CD4-positive, alpha-beta memory T cell (primary cell): ENCODE measurements around the gene GPR143. TPM values are rescaled to one million over a fixed set of nuclear protein-coding genes. Genes with fewer than 3 reads are reported as not detected.

Experiments
- CTCF ChIA-PET: fragments of 350-600 bp; sonication (Branson Sonifier 250); formaldehyde crosslinking; loops from one replicate; lab custom pipeline; 2021; ENCODE audit warnings: inconsistent platforms; ENCODE audit not compliant: partially characterized antibody; lab: Charles Lee
- POLR2A ChIA-PET: fragments of 350-600 bp; sonication (Branson Sonifier 250); formaldehyde crosslinking; loops from one replicate; lab custom pipeline; 2021; ENCODE audit not compliant: partially characterized antibody; lab: Charles Lee
- DNase-seq, 5 donors: peaks; one replicate each; pipeline versions ENCODE4 v3.0.0 to v3.0.0-alpha.2; 2020 to 2022; ENCODE audit warnings: mixed read lengths in 1 of 5
- H3K27ac ChIP-seq: one replicate; pipeline ENCODE4 v1.7.0; 2013; ENCODE audit warnings: low read depth, low read length
- H3K27me3 ChIP-seq: 2 replicates; pipeline ENCODE4 v1.7.0; 2013; ENCODE audit warnings: mild to moderate bottlenecking, low read length, moderate library complexity; ENCODE audit not compliant: insufficient read depth
- H3K36me3 ChIP-seq: 2 replicates; pipeline ENCODE4 v1.7.0; 2013; ENCODE audit warnings: mild to moderate bottlenecking, low read length, moderate library complexity; ENCODE audit not compliant: insufficient read depth
- H3K4me1 ChIP-seq: 2 replicates; pipeline ENCODE4 v1.7.0; 2013; ENCODE audit warnings: mild to moderate bottlenecking, low read length, moderate library complexity; ENCODE audit not compliant: insufficient read depth
- H3K4me3 ChIP-seq, 2 donors: one replicate each; pipeline ENCODE4 v1.7.0; 2013; ENCODE audit warnings: low read length in 2 of 2, mild to moderate bottlenecking in 1 of 2
- H3K9me3 ChIP-seq, 2 donors: one replicate each; pipeline ENCODE4 v1.7.0; 2013; ENCODE audit warnings: low read length in 2 of 2, control low read depth in 1 of 2; ENCODE audit not compliant: control insufficient read depth in 1 of 2
- H3K27ac Mint-ChIP-seq, 7 donors: one replicate each; pipeline ENCODE4 v1.8.0; 2020 to 2021; ENCODE audit warnings: mixed read lengths in 7 of 7, mild to moderate bottlenecking in 6 of 7, inconsistent platforms in 3 of 7, moderate library complexity in 3 of 7
- H3K27me3 Mint-ChIP-seq, 2 donors: one replicate each; pipeline ENCODE4 v1.8.0; 2020 to 2021; ENCODE audit warnings: mixed read lengths in 2 of 2
- H3K36me3 Mint-ChIP-seq, 2 donors: one replicate each; pipeline ENCODE4 v1.8.0; 2020 to 2021; ENCODE audit warnings: mixed read lengths in 2 of 2, inconsistent platforms in 1 of 2, mild to moderate bottlenecking in 1 of 2
- H3K4me1 Mint-ChIP-seq, 4 donors: one replicate each; pipeline ENCODE4 v1.8.0; 2020 to 2021; ENCODE audit warnings: mixed read lengths in 4 of 4, mild to moderate bottlenecking in 1 of 4
- H3K4me3 Mint-ChIP-seq, 8 donors: one replicate each; pipeline ENCODE4 v1.8.0; 2020 to 2021; ENCODE audit warnings: mixed read lengths in 8 of 8, mild to moderate bottlenecking in 7 of 8, moderate library complexity in 6 of 8, inconsistent platforms in 3 of 8
- H3K9me3 Mint-ChIP-seq, 8 donors: one replicate each; pipeline ENCODE4 v1.8.0; 2020 to 2021; ENCODE audit warnings: mixed read lengths in 8 of 8, mild to moderate bottlenecking in 5 of 8, inconsistent platforms in 3 of 8, moderate library complexity in 1 of 8
- intact Hi-C: fragments of 100-400 bp; cut with micrococcal nuclease; formaldehyde crosslinking; loops from one replicate; pipeline ENCODE4 v1.15.1; 2023
- polyA plus RNA-seq, 2 donors: library from polyadenylated mRNA; unstranded; fragments of 300-500 nt; fragmentation: Illumina TruSeq; gene quantifications; one replicate each; pipeline ENCODE4 v1.2.3, GENCODE V29; 2021
- total RNA-seq, 2 experiments: library from RNA; stranded (reverse); gene quantifications; one replicate each; pipeline ENCODE4 v1.2.3, GENCODE V29; 2021

The GPR143 gene
- total and polyA plus RNA-seq, 4 experiments from 2014 or later: 0.10 to 0.21 TPM; not detected in 2

- no peak for DNase-seq
- H3K27ac ChIP-seq: no peak overlapping the region
- no peaks in the 10 kb centered on the region for H3K9me3 ChIP-seq
- H3K27me3 ChIP-seq: no peaks in the 10 kb centered on the region
- intact Hi-C loops: no loop called here
- CTCF ChIA-PET: no interaction called here
- peaks cover 4% of the 10 kb centered on the region for H3K4me1 ChIP-seq
- Mint-ChIP-seq H3K36me3 (peaks cover 14 to 25% of the 10 kb centered on the region in 2 donors), H3K9me3 (peaks cover 0 to 2% (median 0%) of the 10 kb centered on the region in 8 donors), H3K27me3 (no peaks in the 10 kb centered on the region), H3K4me1 (peaks cover 2 to 9% (median 6%) of the 10 kb centered on the region in 4 donors), H3K4me3 (no peak overlapping the region), H3K27ac (no peak overlapping the region)
- no peak overlapping the region for H3K4me3 ChIP-seq
- POLR2A ChIA-PET: no interaction called here
- no peaks in the 10 kb centered on the region for H3K36me3 ChIP-seq
Measured at GRCh38 chrX:9682456-9682855, 83.2 kb downstream of the GPR143 start.

DNA sequence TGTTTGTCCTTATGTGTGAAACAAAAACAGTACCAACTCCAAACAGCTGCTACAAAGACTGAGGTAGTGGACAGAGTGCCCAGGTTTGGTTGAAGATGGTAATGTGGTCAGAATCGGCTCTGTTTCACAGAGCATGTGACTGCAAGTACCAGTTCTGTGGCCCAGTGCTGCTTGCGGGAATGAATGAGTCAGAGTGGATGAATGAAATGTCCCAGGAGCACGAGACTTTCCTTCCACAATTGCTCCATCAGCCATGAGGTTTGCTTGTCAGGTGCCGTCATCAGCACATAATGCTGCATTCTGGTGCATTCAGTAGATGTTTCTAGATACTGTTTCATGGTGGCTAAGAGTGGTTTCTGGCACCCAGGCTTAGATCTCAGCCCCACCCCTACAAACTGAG is 84.2 kb downstream of the GPR143 start:
- no peaks in the 10 kb centered on the region for H3K36me3 ChIP-seq
- POLR2A ChIA-PET: no interaction called here

DNA sequence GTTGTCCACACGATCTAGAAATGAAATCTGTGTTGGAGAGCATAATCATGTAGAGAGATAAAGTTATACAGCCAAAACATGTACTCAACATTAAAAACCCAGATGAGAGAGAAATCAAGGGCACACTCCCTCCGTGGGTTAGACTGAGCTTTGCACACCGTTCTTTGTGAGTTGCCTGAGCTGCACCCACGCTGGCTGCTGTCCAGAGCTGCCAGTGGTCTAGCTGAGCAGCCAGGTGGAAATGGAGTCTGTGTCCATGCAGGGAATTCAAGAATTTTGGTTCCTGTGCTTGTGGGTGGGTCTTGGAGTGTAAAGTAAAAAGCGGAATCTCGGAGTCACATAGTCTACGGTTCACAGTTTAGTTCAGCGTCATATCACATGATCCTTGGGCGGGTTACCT is 84.6 kb downstream of the GPR143 start:
- H3K27me3 ChIP-seq: no peaks in the 10 kb centered on the region
- Mint-ChIP-seq H3K4me3 (no peak overlapping the region), H3K27me3 (no peaks in the 10 kb centered on the region), H3K9me3 (peaks cover 0 to 7% (median 0%) of the 10 kb centered on the region in 8 donors), H3K4me1 (peaks cover 15 to 21% (median 18%) of the 10 kb centered on the region in 4 donors), H3K27ac (peak overlapping the region in 1 of 7 donors; percentile 4), H3K36me3 (peaks cover 14 to 19% of the 10 kb centered on the region in 2 donors)
- ChIA-PET POLR2A (no interaction called here), CTCF (interaction anchor here (0.6 kb wide), 1 partner anchor 939 kb away, joined by 3 read pairs; no protein-coding TSS in a partner anchor)
- H3K36me3 ChIP-seq: no peaks in the 10 kb centered on the region
- H3K9me3 ChIP-seq: no peaks in the 10 kb centered on the region
- DNase-seq: no peak
- H3K27ac ChIP-seq: no peak overlapping the region
- intact Hi-C loops: no loop called here
- H3K4me3 ChIP-seq: no peak overlapping the region
- H3K4me1 ChIP-seq: peaks cover 7% of the 10 kb centered on the region

More for the DNA sequence above, 84.2 kb downstream of the GPR143 start:
- Histone ChIP-seq H3K4me3 (no peak overlapping the region), H3K4me1 (peaks cover 7% of the 10 kb centered on the region), H3K9me3 (no peaks in the 10 kb centered on the region), H3K27me3 (no peaks in the 10 kb centered on the region), H3K27ac (no peak overlapping the region)
- Mint-ChIP-seq H3K4me1 (peaks cover 13 to 19% (median 16%) of the 10 kb centered on the region in 4 donors), H3K36me3 (peaks cover 17 to 23% of the 10 kb centered on the region in 2 donors), H3K9me3 (peaks cover 0 to 7% (median 0%) of the 10 kb centered on the region in 8 donors), H3K27me3 (no peaks in the 10 kb centered on the region), H3K27ac (no peak overlapping the region), H3K4me3 (no peak overlapping the region)
- intact Hi-C loops: no loop called here
- no peak for DNase-seq
- CTCF ChIA-PET: interaction anchor here (0.6 kb wide), 1 partner anchor 939 kb away, joined by 3 read pairs; no protein-coding TSS in a partner anchor

DNA sequence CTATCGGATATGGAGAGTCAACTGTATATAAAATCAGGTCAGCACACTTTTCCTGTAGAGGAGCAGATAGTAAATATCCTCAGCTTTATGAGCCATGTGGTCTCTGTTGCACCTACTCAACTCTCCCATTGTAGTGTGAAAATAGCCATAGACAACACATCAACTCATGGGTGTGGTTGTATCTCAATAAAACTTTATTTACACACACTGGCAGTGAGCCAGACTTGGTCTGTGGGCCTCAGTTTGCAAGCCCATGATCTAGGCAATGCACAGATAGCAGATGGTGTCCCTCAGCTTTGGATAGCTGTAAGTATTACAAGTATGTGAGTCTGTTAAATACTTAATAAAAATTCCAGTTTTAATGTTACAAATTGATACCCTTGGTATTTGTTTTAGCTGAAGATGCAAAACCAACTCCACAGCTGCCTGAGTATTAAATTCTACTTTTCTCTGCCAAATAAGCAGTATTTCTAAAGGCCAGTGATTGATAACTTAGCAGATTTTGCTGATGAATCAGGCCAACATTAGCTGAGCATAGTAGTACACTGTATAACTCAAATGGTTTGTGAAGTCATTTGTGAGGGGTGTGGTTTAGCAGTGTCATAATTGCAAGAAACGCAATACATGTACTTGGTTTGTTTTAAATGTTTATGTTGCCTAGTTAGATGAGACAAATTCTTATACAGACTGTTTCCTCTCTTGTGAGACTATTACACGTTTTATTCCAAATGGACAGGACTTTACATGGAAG is 87.3 kb downstream of the GPR143 start:
- no peaks in the 10 kb centered on the region for H3K9me3 ChIP-seq
- Mint-ChIP-seq H3K36me3 (peaks cover 8 to 13% of the 10 kb centered on the region in 2 donors), H3K4me1 (peaks cover 17 to 23% (median 19%) of the 10 kb centered on the region in 4 donors), H3K27ac (no peak overlapping the region), H3K27me3 (no peaks in the 10 kb centered on the region), H3K9me3 (peaks cover 0 to 6% (median 0%) of the 10 kb centered on the region in 8 donors), H3K4me3 (no peak overlapping the region)
- no peaks in the 10 kb centered on the region for H3K27me3 ChIP-seq
- H3K4me1 ChIP-seq: peaks cover 7% of the 10 kb centered on the region
- POLR2A ChIA-PET: no interaction called here
- no peaks in the 10 kb centered on the region for H3K36me3 ChIP-seq
- CTCF ChIA-PET: no interaction called here
- H3K4me3 ChIP-seq: no peak overlapping the region
- no peak overlapping the region for H3K27ac ChIP-seq
- DNase-seq: no peak
- intact Hi-C loops: no loop called here

- no peak overlapping the region for H3K27ac ChIP-seq
- intact Hi-C loops: no loop called here
- H3K36me3 Mint-ChIP-seq: peaks cover 10 to 14% of the 10 kb centered on the region in 2 donors
Measured at GRCh38 chrX:9677098-9677739, 88.4 kb downstream of the GPR143 start.

DNA sequence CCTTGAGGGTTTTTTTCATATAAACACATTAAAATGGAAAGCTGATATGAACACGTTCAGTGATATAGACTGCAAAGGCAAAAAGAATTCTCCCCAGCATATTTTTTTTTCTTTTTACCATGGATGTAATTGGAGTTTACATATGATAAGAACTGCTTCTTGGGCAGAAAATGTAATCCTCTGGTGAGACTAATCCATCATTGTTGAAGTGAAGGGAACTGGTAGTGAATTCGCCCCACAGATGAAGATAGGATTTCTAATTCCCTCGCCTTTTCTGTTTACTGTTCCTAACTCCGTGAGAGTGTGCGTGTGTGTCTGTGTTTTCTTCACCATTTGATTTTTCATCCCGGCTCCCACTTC is 88.9 kb downstream of the GPR143 start:
- Mint-ChIP-seq H3K36me3 (peaks cover 6 to 15% of the 10 kb centered on the region in 2 donors), H3K27me3 (no peaks in the 10 kb centered on the region), H3K4me3 (peak overlapping the region in 2 of 8 donors; percentile 42 to 49), H3K27ac (peak overlapping the region in 4 of 7 donors; percentile 19 to 84 (median 80)), H3K4me1 (peaks cover 17 to 23% (median 20%) of the 10 kb centered on the region in 4 donors), H3K9me3 (peaks cover 0 to 6% (median 0%) of the 10 kb centered on the region in 8 donors)
- H3K4me1 ChIP-seq: peaks cover 7% of the 10 kb centered on the region
- intact Hi-C loops: no loop called here
- no peak overlapping the region for H3K27ac ChIP-seq
- no peak for DNase-seq
- POLR2A ChIA-PET: no interaction called here
- CTCF ChIA-PET: no interaction called here
- H3K4me3 ChIP-seq: no peak overlapping the region
- no peaks in the 10 kb centered on the region for H3K36me3 ChIP-seq
- H3K9me3 ChIP-seq: no peaks in the 10 kb centered on the region
- H3K27me3 ChIP-seq: no peaks in the 10 kb centered on the region

More at GRCh38 chrX:9677098-9677739, 88.4 kb downstream of the GPR143 start:
- peaks cover 0 to 6% (median 0%) of the 10 kb centered on the region in 8 donors for H3K9me3 Mint-ChIP-seq
- H3K9me3 ChIP-seq: no peaks in the 10 kb centered on the region
- peaks cover 7% of the 10 kb centered on the region for H3K4me1 ChIP-seq
- POLR2A ChIA-PET: no interaction called here
- DNase-seq: peak; percentile 10 to 54 (median 17)
- H3K27me3 Mint-ChIP-seq: no peaks in the 10 kb centered on the region
- peak overlapping the region in 2 of 8 donors; percentile 42 to 49 for H3K4me3 Mint-ChIP-seq
- no peaks in the 10 kb centered on the region for H3K36me3 ChIP-seq
- H3K4me1 Mint-ChIP-seq: peaks cover 17 to 23% (median 21%) of the 10 kb centered on the region in 4 donors
- peak overlapping the region; percentile 3 to 84 (median 81) for H3K27ac Mint-ChIP-seq
- CTCF ChIA-PET: no interaction called here
- no peaks in the 10 kb centered on the region for H3K27me3 ChIP-seq
- no peak overlapping the region for H3K4me3 ChIP-seq

DNA sequence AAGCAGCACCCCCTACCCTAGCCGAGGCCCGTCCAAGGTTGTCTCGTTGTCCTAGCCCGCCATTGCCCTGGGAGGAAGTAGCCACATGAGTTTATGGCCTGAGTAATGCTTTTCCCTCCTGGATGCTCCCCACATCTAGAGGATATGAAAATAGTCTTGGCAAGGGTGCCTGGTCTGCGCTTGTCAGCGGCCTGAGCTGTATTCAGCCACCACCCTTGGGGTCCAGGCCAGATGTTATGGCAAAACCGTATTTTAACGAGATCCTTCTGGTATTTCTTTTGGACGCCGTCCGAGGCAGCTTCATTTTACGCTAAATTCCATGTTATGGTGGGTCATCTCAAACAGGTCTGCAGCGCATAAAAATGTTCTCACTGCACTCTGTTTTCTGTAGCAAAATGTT is 89.3 kb downstream of the GPR143 start:
- no peak for DNase-seq
- Histone ChIP-seq H3K9me3 (no peaks in the 10 kb centered on the region), H3K4me1 (peaks cover 7% of the 10 kb centered on the region), H3K36me3 (no peaks in the 10 kb centered on the region), H3K27ac (no peak overlapping the region), H3K4me3 (no peak overlapping the region), H3K27me3 (no peaks in the 10 kb centered on the region)
- Mint-ChIP-seq H3K4me1 (peaks cover 17 to 23% (median 20%) of the 10 kb centered on the region in 4 donors), H3K4me3 (no peak overlapping the region), H3K36me3 (peaks cover 6 to 15% of the 10 kb centered on the region in 2 donors), H3K27ac (peak overlapping the region in 2 of 7 donors; percentile 80 to 84), H3K9me3 (peaks cover 0 to 6% (median 0%) of the 10 kb centered on the region in 8 donors), H3K27me3 (no peaks in the 10 kb centered on the region)
- POLR2A ChIA-PET: no interaction called here
- intact Hi-C loops: no loop called here
- CTCF ChIA-PET: no interaction called here
